Measurements from ENCODE around the gene DOCK10. TPM values are rescaled to one million over a fixed set of nuclear protein-coding genes. Genes with fewer than 3 reads are reported as not detected.
A peak's percentile ranks its signal among the peaks of the same experiment; 100 is the strongest.

DOCK10 gene
- total RNA-seq, 1 experiment from 2014 or later, result 5.8 TPM

GRCh38 chr2:224796695-224797305 is 245.5 kb downstream of the DOCK10 start:
- in situ Hi-C loops (cut with HindIII; ENCODE audit: low pct_unique_long_range_greater_than_20kb, low sequenced_read_pairs), result no loop called here
- POLR2A ChIA-PET, result no interaction called here
- BruUV-seq (replicated peaks), result no TSS peak
- Histone ChIP-seq H3K36me3 (ENCODE audit: control insufficient read depth, insufficient read depth, low read length) (no peaks in the 10 kb centered on the region), H3K4me1 (ENCODE audit: control insufficient read depth, insufficient read depth, low read length) (peaks cover 5% of the 10 kb centered on the region), H3K9me3 (ENCODE audit: control insufficient read depth, insufficient read depth, low read depth, low read length) (no peaks in the 10 kb centered on the region), H3K4me3 (ENCODE audit: low read depth in 2 of 2, low read length in 2 of 2) (no peak overlapping the region), H3K27ac (ENCODE audit: low read length) (peak overlapping the region; percentile 10; the same call in 1 of the 2 replicates), H3K27me3 (ENCODE audit: control insufficient read depth, insufficient read depth, low read length) (no peaks in the 10 kb centered on the region)
- intact Hi-C loops (cut with micrococcal nuclease; ENCODE audit: unreplicated experiment), result no loop called here
- TF ChIP-seq POLR2AphosphoS5 (IDR thresholded peaks at IDR 0.05; ENCODE audit: low read depth, low read length) (no peak), TCF7L2 (IDR thresholded peaks at IDR 0.05; ENCODE audit: low read depth, low read length) (peak; percentile 71; the same call in 1 of the 2 replicates)
- DNase-seq (ENCODE audit: low read depth, low spot score) (no peak), ATAC-seq (peak; percentile 38; the same call in 1 of the 2 replicates)
- CTCF ChIA-PET, result no interaction called here

GRCh38 chr2:224793946-224794345 is 248.3 kb downstream of the DOCK10 start:
- Histone ChIP-seq H3K4me1 (ENCODE audit: control insufficient read depth, insufficient read depth, low read length) (peaks cover 5% of the 10 kb centered on the region), H3K36me3 (ENCODE audit: control insufficient read depth, insufficient read depth, low read length) (no peaks in the 10 kb centered on the region), H3K9me3 (ENCODE audit: control insufficient read depth, insufficient read depth, low read depth, low read length) (no peaks in the 10 kb centered on the region), H3K27me3 (ENCODE audit: control insufficient read depth, insufficient read depth, low read length) (no peaks in the 10 kb centered on the region), H3K27ac (ENCODE audit: low read length) (no peak overlapping the region), H3K4me3 (ENCODE audit: low read depth in 2 of 2, low read length in 2 of 2) (no peak overlapping the region)
- in situ Hi-C loops (cut with HindIII; ENCODE audit: low pct_unique_long_range_greater_than_20kb, low sequenced_read_pairs) (no loop called here), intact Hi-C loops (cut with micrococcal nuclease; ENCODE audit: unreplicated experiment) (no loop called here)
- no peak for ATAC-seq
- CTCF ChIA-PET, result no interaction called here
- BruUV-seq (replicated peaks), result no TSS peak
- TF ChIP-seq SIN3A (IDR thresholded peaks at IDR 0.05; ENCODE audit: borderline replicate concordance, insufficient read depth, low read depth, low read length) (no peak), CTCF (IDR thresholded peaks at IDR 0.05) (no peak), TCF7L2 (IDR thresholded peaks at IDR 0.05; ENCODE audit: low read depth, low read length) (no peak), POLR2AphosphoS5 (IDR thresholded peaks at IDR 0.05; ENCODE audit: low read depth, low read length) (no peak), REST (IDR thresholded peaks at IDR 0.05; ENCODE audit: insufficient read depth in 1 of 2, low read depth in 2 of 2, low read length in 1 of 2) (no peak)
- POLR2A ChIA-PET, result no interaction called here
- no peak for DNase-seq (ENCODE audit: low read depth, low spot score)

- Histone ChIP-seq H3K27me3 (ENCODE audit: control insufficient read depth, insufficient read depth, low read length) (no peaks in the 10 kb centered on the region), H3K9me3 (ENCODE audit: control insufficient read depth, insufficient read depth, low read depth, low read length) (no peaks in the 10 kb centered on the region), H3K4me1 (ENCODE audit: control insufficient read depth, insufficient read depth, low read length) (no peaks in the 10 kb centered on the region), H3K27ac (ENCODE audit: low read length) (no peak overlapping the region), H3K4me3 (ENCODE audit: low read depth in 2 of 2, low read length in 2 of 2) (no peak overlapping the region), H3K36me3 (ENCODE audit: control insufficient read depth, insufficient read depth, low read length) (no peaks in the 10 kb centered on the region)
- CTCF ChIA-PET, result no interaction called here
- in situ Hi-C loops (cut with HindIII; ENCODE audit: low pct_unique_long_range_greater_than_20kb, low sequenced_read_pairs), result no loop called here
- intact Hi-C loops (cut with micrococcal nuclease; ENCODE audit: unreplicated experiment), result loop anchor here (10.0 kb wide), 1 partner anchor 208 kb away; no protein-coding TSS in a partner anchor
- POLR2A ChIA-PET, result no interaction called here
- BruUV-seq (replicated peaks), result no TSS peak
- ATAC-seq, result no peak
- no peak for TF ChIP-seq POLR2AphosphoS5 (IDR thresholded peaks at IDR 0.05; ENCODE audit: low read depth, low read length)
- no peak for TF ChIP-seq SIN3A (IDR thresholded peaks at IDR 0.05; ENCODE audit: borderline replicate concordance, insufficient read depth, low read depth, low read length)
- no peak for TF ChIP-seq REST (IDR thresholded peaks at IDR 0.05; ENCODE audit: insufficient read depth in 1 of 2, low read depth in 2 of 2, low read length in 1 of 2)
- TF ChIP-seq TCF7L2 (IDR thresholded peaks at IDR 0.05; ENCODE audit: low read depth, low read length), result no peak
- no peak for TF ChIP-seq CTCF (IDR thresholded peaks at IDR 0.05)
- DNase-seq (ENCODE audit: low read depth, low spot score), result no peak
These were observed 255.4 kb downstream of the DOCK10 start for GRCh38 chr2:224786848-224787247.

All from Panc1 (cell line).